Lower leg skin (tissue), 3 donors: Measurements from ENCODE around the gene ARNT2.

Source experiments
- POLR2A ChIP-seq, 2 donors: fragments of 450-650 bp; IDR thresholded peaks; one replicate each; pipeline ENCODE4 v1.6.1; 2016 to 2017; ENCODE audit warnings: antibody characterized with exemption in 2 of 2, mild to moderate bottlenecking in 1 of 2, moderate library complexity in 1 of 2
- TF ChIP-seq, protein P1 (sequence below), 3 donors: fragments of 450-650 bp; IDR thresholded peaks; one replicate each; pipeline ENCODE4 v1.5.1; 2016; ENCODE audit warnings: antibody characterized with exemption in 3 of 3, mild to moderate bottlenecking in 3 of 3, moderate library complexity in 2 of 3

- TF ChIP-seq, protein P1, sequence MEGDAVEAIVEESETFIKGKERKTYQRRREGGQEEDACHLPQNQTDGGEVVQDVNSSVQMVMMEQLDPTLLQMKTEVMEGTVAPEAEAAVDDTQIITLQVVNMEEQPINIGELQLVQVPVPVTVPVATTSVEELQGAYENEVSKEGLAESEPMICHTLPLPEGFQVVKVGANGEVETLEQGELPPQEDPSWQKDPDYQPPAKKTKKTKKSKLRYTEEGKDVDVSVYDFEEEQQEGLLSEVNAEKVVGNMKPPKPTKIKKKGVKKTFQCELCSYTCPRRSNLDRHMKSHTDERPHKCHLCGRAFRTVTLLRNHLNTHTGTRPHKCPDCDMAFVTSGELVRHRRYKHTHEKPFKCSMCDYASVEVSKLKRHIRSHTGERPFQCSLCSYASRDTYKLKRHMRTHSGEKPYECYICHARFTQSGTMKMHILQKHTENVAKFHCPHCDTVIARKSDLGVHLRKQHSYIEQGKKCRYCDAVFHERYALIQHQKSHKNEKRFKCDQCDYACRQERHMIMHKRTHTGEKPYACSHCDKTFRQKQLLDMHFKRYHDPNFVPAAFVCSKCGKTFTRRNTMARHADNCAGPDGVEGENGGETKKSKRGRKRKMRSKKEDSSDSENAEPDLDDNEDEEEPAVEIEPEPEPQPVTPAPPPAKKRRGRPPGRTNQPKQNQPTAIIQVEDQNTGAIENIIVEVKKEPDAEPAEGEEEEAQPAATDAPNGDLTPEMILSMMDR (IDR thresholded peaks at IDR 0.05), result no peak
- no peak for TF ChIP-seq POLR2A (IDR thresholded peaks at IDR 0.05)
Observed at GRCh38 chr15:80550908-80551260, 146.7 kb downstream of the ARNT2 start.
